NCI-H82 treated with DMSO at 0.1 percent for 48 hours (cell line): ENCODE measurements around the gene CCR4.
"Not testable (repeated sequence)": the region's sequence is repeated elsewhere in the genome, so short reads cannot be mapped to it uniquely, and the experiment has no call there.

Source experiments
- DNase-seq: peaks from one replicate; lab custom pipeline; 2025; ENCODE audit not compliant: unreplicated experiment; lab: John Stamatoyannopoulos, UW

CCR4 gene

DNA sequence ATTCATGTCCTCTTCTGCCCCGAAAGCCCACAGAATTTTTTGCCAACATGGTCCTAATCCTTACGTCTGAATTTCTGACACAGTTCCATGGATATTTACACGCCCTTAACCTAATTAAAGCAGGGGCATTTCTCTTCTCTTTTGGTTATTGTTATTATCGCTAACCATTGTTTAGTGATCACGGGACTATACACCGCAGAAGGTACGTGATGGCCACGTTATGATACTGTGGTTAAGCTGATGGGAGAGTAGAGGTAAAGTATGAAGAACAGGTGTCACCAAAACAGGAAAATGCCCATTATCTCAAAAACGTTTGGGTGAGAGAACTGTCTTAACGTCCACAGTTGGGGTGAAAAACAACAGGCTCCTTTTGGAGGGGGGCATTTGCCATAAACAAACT is 26.4 kb downstream of the CCR4 start:
- no peak for DNase-seq

DNA sequence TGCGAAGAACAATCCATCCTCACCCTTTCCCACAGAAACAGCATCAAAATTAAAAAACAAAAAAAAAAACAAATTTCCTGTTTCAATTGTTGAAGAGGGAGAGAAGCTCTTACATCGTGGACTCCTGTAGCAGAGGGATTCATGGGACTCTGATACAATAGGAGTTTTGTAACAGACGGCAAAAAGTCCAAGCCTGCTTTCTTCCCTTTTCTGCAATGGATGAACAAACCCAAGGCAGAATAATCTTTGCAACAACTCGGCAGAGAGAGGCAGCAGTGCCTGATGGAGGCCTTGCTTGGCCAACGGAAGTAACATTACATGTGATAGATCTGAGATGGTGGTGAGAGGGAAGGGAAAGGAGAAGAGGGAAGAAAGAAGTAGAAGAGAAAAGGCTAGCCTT is 26.9 kb downstream of the CCR4 start:
- no peak for DNase-seq

DNA sequence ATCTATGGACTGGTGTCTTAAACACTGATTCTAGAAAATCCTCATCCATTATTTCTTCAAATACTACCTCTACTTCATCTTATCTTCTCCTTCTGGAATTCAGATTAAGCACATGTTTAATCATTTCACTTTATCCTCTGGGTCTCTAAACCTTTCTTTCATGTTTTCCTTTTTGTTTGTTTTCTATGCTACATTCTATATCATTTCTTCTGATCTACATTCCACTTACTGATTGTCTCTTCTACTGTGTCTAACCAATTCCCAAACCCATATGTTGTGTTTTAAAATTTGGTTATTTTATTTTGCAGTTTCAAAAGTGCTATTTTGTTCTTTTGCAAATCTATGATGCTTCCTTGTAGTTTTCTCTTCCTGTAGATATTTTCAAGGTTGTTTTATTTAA is 31.7 kb downstream of the CCR4 start:
- DNase-seq: no peak

DNA sequence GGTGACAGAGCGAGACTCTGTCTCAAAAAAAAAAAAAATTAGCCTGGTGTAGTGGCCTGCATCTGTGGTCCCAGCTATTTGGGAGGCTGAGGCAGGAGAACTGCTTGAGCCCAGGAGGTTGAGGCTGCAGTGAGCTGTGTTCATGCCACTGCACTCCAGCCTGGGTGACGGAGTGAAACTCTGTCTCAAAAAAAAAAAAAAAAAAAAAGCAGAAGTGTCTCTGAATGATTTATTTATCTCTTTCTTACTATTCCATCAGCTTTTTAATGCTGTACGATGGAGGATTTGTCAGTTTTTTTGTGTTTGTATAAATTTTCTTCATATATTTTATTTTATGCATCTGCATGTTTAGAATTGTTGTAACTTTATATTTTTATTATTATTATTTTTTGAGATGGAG is 33.5 kb downstream of the CCR4 start:
- DNase-seq: not testable (repeated sequence)

DNA sequence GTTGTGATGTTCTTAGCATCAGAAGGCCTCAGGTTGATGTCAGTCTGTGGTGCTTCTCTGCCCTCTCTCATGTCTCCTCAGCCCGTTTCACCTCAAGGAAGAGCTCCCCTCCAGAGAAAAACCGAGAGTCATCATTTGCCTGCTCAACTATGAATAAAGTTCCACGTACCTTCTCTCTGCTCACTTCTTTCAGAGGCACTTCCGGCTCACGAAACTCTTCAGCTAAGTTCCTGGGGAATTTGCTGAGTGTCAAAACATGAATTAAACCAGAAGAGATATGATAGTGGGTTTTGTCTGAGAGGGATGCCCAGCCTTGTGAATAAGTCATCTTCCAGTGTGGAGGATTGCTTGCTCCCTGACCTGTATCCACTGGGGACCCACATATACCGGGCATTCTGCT is 37.7 kb downstream of the CCR4 start:
- DNase-seq: no peak

DNA sequence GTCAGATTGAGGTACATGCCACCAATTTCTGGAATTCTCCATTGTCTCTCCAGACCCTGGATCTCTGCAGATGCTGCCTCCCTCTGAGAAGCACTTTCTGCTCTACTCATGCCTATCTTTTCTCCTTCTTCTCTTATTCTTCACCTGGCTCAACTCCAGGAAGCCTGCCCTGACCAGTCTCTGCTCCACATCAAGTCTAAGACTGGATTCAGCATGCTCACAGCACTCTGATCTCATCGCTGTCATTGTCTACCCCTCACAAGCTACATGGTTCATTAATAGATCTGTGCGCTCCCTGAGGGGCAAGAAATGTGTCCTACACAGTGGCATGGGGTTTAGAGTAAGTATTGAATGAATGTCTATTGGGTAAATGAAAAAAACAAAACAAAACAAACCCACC is 38.7 kb downstream of the CCR4 start:
- DNase-seq: no peak

DNA sequence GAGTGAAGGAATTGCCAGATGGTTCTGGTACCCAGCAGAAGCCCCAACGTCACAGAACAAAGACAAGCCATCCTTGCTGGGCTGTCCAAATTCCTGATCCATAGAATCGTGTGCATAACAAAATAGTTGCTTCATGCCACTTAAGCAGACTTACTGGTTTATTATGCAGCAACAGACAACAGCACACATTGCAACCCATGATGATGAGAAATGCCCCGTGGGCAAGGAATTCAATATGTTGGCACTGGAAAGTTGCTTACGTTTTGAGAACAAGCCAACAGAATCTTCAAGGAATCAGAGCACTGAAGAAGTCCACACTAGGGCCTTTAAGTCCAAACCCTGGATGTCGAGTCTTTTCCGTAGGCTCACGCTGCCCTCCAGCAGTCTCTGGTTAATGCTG is 40.3 kb downstream of the CCR4 start:
- no peak for DNase-seq

DNA sequence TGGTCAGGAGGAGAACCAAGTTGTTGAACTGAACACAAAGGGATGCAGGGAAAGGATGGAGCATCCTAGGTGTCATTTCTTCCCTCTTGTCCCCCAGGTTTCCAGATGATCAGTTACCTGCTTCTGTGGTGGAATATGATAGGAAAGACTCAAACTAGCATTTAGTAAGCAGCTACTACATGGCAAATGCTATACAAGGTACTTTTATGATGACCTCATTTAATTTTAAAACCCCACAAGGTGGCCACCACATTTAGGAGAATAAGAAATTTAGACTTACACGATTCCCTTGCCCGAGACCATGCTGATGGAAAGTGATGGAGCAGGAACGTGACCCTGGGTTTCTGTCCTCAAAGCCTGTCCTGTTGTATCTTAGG is 40.9 kb downstream of the CCR4 start:
- DNase-seq: no peak

DNA sequence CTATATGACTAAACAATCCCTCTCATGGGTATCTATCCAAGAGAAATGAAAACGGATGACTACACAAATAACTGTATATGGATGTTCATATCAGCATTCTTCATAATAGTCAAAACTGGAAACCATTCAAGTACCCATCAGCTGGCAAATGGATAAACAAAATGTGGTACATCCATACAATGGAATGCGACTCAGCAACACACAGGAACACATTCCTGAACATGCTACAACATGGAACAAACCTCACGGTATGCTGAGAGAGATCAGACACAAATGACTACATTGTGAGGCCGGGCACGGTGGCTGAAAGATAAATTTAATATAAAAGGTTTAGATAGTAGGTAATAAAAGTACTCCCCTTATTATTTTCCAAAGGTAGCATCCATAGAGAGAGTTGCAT is 42.6 kb downstream of the CCR4 start:
- DNase-seq: no peak

DNA sequence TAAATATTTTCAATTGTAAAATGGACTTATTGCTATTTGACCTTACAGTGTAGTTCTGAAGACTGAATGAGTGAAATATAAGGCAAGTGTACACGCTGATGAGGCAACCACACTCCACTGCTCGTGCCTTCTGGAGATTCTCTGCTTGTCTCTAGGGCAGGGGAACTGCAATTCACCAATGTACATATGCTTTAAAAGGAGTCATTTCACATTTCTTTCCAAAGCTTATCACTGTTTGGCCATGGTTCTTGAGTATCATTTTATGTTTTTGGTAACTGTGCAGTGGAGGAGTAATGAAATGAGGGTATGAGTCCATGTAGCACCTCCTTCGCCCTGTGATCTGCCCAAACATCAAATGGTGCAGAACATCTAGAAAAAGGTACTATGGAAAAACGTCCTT is 43.7 kb downstream of the CCR4 start:
- no peak for DNase-seq

DNA sequence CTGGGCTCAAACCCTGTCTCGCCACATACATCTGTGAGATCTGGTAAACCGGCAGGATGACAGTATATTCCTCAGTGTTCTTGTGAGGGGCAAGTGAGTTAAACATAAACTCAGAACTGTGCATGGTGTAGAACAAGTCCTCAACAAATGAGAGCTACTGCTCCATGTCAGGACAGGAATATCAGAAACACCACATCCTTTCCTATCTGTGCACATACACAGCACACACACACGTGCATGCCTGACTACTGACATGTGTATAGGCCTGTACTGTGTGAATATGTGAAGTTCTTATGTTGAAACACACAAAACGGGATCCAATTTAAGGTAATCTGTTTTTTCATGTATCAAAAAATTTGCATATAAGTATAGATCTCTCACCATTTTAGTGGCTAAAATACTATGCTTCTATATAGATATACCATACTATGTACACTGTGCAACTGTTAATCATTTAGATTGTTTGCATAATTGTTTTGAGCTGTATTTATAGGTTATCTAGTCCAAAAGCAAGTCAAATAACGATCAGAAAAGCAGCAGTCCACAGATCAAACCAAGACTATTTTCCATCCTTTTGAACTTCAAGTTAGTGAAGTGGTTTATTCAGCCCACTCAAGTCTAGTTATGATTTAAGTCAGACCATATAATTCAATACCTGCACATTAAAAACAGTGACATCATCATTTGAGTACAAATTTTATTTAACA is 44.8 kb downstream of the CCR4 start:
- DNase-seq: no peak

DNA sequence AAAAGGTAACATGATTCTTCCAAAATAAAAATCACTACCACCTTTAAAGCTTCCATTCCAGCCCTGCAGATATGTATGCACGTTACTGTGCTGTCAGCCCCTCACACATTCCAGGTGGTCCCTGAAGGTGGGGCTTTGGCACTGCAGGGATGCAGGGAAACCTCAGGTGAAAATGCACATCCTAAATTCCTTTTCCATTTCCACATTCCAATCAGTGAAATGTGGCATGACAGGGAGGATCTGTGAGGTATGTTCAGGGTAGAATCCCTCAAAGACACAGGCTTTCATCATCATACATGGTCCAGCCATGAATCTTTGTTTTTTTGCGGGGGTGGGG is 45.3 kb downstream of the CCR4 start:
- no peak for DNase-seq

DNA sequence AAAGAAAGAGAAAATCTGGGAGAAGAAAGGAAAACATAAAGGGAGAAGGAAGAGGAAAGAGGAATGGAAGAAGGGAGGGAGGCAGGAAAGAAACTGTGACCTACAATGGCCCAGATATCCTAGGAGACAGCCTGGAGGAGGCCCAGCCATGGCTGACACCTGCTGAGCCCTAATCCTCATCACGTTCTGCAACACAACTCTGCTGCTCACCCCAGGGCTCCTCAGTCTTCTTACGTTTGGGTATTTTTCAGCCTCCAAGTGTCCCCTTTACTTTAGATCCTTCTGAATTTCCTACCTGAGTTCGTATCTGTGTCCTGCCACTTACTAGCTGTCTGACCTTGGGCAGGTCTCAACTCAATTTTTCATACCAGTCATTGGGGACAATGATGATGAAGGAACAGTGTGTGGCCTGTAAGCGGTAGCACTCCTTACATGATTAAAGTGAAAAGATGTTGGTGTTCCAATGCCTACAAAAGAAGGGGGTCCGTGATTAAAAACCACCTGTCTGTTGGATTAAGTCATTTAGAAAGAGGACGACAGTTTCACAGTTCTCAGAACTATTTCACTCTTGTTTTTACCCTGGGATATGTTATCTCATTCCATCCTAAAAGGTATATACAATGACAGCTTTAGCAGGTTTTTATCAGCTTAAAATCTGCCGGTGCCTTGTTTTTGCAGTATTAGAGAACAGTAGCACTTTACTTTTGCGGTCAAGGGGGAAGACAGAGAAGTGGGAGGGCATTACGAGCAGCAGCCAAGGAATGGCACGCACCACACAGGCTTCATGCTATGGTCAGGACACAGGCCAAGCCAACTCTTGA is 47.4 kb downstream of the CCR4 start:
- no peak for DNase-seq

DNA sequence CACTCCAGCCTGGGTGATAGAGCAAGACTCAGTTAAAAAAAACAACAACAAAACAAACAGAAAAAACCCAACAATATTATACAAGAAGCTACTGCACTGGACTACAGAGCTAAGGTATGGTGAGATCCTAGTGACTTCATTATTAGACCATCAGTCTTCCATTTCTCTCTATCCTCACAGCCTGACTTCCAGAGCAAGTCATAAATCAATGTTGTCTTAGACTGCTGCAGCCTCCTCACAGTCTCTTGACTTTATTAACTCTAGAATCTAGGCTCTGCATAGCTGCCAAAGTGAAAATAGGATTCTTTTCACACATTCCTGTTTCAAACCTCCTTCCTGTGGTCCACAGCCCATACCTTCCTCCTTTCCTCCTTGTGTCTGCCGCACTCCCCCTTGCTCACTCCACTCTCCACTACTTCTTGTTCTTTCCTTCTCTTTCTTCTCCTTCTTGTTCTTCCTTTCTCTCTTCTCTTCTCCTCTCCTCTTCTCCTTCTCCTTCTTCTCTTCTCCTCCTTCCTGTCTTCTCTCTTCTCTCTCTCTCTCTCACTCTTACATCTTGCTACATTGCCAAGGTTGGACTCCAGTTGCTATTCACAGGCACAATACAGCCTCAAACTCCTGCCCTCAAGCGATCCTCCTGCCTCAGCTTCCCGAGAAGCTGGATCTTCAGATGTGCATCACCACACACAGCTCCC is 49.4 kb downstream of the CCR4 start:
- no peak for DNase-seq

DNA sequence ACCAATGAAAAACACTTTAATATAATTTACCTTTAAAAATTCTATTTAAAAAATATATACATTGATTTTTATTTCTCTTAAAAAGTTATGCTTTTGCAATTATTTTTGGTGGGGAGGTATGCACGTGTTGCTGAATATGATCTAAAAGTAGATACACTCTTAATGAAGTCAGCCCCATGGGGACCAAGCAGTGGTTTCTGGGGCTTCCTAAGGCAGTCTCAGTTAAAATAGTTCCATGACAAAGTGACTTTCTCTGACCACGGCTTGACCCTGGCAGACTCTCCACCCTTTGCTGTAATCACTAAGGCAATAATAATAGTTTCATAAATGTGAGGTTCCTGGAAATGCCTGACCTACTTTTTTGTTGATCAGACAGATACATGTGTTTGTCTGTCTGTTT is 50.4 kb downstream of the CCR4 start:
- DNase-seq: no peak

DNA sequence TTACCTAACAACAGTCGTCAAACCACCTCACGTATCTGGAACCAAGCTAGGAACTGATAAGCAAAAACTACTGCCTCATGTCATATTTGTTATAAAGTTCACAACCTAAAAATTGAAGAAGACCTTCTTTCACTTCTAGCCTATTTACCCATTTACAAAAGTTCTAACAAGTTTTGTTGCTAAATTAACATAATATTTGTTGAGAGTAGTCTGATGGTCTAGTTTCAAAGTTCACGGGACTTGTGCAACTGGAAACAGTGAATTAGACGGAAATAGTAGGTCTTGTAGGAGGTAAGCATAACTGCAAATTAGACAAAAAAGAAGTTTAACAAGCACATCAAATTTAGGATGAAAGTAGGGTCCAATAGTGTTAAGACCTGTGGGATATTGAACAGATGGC is 51.9 kb downstream of the CCR4 start:
- DNase-seq: no peak

DNA sequence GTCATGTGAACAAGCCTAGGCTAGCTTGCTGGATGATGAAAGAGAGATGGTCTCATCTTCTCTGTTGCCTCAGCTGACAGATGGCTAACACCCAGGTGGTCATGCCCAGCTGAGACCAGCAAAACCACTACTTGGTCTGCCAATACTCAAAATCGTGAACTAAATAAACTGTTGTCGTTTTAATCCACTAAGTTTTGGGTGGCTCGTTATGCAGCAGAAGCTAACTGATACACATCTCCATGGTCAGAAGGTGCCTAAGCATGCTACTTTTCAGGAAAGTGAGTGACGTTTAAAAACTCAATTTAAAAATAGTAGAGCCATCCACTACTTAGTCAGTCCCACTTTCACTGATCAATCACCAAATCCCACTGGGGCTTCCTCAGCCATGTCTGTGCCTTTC is 52.8 kb downstream of the CCR4 start:
- DNase-seq: no peak

DNA sequence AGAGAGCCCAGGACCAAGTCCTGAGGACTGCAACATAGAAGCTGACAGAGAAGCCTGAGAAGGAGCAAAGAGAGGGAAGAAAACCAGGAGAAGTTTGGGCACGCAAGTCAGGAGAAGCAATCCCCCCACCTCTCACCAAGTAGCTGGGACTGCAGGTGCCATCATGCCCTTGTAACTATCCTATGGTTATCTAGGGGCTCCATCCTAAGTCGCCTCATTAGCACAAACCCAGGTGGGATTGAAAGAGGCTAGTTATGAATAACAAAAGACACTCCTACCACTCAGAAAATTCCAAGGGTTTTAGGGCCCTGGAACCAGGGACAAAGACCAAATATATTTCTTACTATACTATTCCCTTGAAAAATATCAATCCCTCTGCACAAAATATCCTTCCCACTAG is 53.5 kb downstream of the CCR4 start:
- DNase-seq: no peak
